LNCaP clone FGC (cell line): ENCODE data around the gene RASA3.

Source experiments
- DNase-seq: peaks from one replicate; pipeline ENCODE4 v3.0.0-alpha.2; 2011; ENCODE audit warnings: low read depth
- H3K4me3 ChIP-seq: 2 replicates; pipeline ENCODE4 v1.5.1; 2011; ENCODE audit warnings: mild to moderate bottlenecking, low read depth, low read length, control low read depth
- CTCF ChIP-seq: IDR thresholded peaks from 2 replicates; pipeline ENCODE4 v1.5.1; 2012; ENCODE audit warnings: mild to moderate bottlenecking; ENCODE audit not compliant: control insufficient read depth, insufficient read depth; ENCODE audit errors: extremely low read depth

The RASA3 gene

GRCh38 chr13:114054264-114054663, 78.2 kb downstream of the RASA3 start:
- no peak overlapping the region for H3K4me3 ChIP-seq
- no peak for DNase-seq
- no peak for TF ChIP-seq CTCF

GRCh38 chr13:114053026-114053425, 79.4 kb downstream of the RASA3 start:
- H3K4me3 ChIP-seq: no peak overlapping the region
- TF ChIP-seq CTCF: no peak
- no peak for DNase-seq

GRCh38 chr13:114050536-114051450, 81.6 kb downstream of the RASA3 start:
- no peak for TF ChIP-seq CTCF
- no peak overlapping the region for H3K4me3 ChIP-seq
- no peak for DNase-seq

GRCh38 chr13:114049626-114050101, 82.8 kb downstream of the RASA3 start:
- no peak for DNase-seq
- TF ChIP-seq CTCF: no peak
- H3K4me3 ChIP-seq: no peak overlapping the region

GRCh38 chr13:114049026-114049425, 83.4 kb downstream of the RASA3 start:
- H3K4me3 ChIP-seq: no peak overlapping the region
- DNase-seq: no peak
- no peak for TF ChIP-seq CTCF

GRCh38 chr13:114048443-114048842, 84.0 kb downstream of the RASA3 start:
- TF ChIP-seq CTCF: no peak
- no peak for DNase-seq
- H3K4me3 ChIP-seq: no peak overlapping the region
